Activated T-helper 2 cell treated with anti-CD3 and anti-CD28 coated beads, Interferon-gamma antibody, Interleukin-2, Interleukin-4, amounts not matched to agents 10 μg/mL and 5 μg/mL and 100 μg/mL, durations not matched to agents 14 hours and 24 hours and 36 hours (primary cell): ENCODE measurements around the gene KIF9. TPM values are rescaled to one million over a fixed set of nuclear protein-coding genes. Genes with fewer than 3 reads are reported as not detected.
"Not testable (repeated sequence)": the region's sequence is repeated elsewhere in the genome, so short reads cannot be mapped to it uniquely, and the experiment has no call there.

Source experiments
- DNase-seq: peaks from one replicate; pipeline ENCODE4 v3.0.0; 2021; ENCODE audit warnings: low spot score
- H3K27ac Mint-ChIP-seq: one replicate; pipeline ENCODE4 v1.8.0; 2021; ENCODE audit warnings: mixed read lengths
- H3K27me3 Mint-ChIP-seq: one replicate; pipeline ENCODE4 v1.8.0; 2021; ENCODE audit warnings: low read depth, mixed read lengths
- H3K36me3 Mint-ChIP-seq: one replicate; pipeline ENCODE4 v1.8.0; 2021; ENCODE audit warnings: low read depth, mixed read lengths
- H3K4me1 Mint-ChIP-seq: one replicate; pipeline ENCODE4 v1.8.0; 2021; ENCODE audit warnings: low read depth, mixed read lengths
- H3K4me3 Mint-ChIP-seq: one replicate; pipeline ENCODE4 v1.8.0; 2021; ENCODE audit warnings: low read depth, mild to moderate bottlenecking, moderate library complexity, mixed read lengths
- H3K9me3 Mint-ChIP-seq: one replicate; pipeline ENCODE4 v1.8.0; 2021; ENCODE audit warnings: mixed read lengths
- intact Hi-C: fragments of 100-400 bp; cut with micrococcal nuclease; formaldehyde crosslinking; loops from one replicate; pipeline ENCODE4 v1.15.1; 2023
- total RNA-seq: library from RNA; stranded (reverse); gene quantifications from 2 replicates; pipeline ENCODE4 v1.2.3, GENCODE V29; 2022

Gene KIF9
- 3.5 and 4.4 TPM in 2 replicates for total RNA-seq

- peak; percentile 95 for DNase-seq
- H3K27me3 Mint-ChIP-seq = no peaks in the 10 kb centered on the region
- H3K4me1 Mint-ChIP-seq = peaks cover 17% of the 10 kb centered on the region
- intact Hi-C loops = loop anchor here (1.0 to 5.0 kb wide), 4 partner anchors 98 to 306 kb away; partner anchors contain the start of genes CCDC12, ELP6, PTPN23 and SETD2
- H3K4me3 Mint-ChIP-seq = peak within 1 kb of the TSS; percentile 98
- no peaks in the 10 kb centered on the region for H3K9me3 Mint-ChIP-seq
- H3K36me3 Mint-ChIP-seq = peaks cover 19% of the 10 kb centered on the region
- H3K27ac Mint-ChIP-seq = peak within 1 kb of the TSS; percentile 100
Observed at GRCh38 chr3:47282424-47283192, at the start of gene KIF9, which contains the start of gene KLHL18. KIF9 (minus strand) TSS chr3:47282799; CDS start chr3:47277374, 5,425 bp downstream. KLHL18 (plus strand) TSS chr3:47282944; CDS start chr3:47282966, 22 bp downstream.

GRCh38 chr3:47324278-47324865, 41.8 kb upstream of the KIF9 start:
- H3K36me3 Mint-ChIP-seq = peaks cover 41% of the 10 kb centered on the region
- H3K9me3 Mint-ChIP-seq = no peaks in the 10 kb centered on the region
- peaks cover 3% of the 10 kb centered on the region for H3K4me1 Mint-ChIP-seq
- intact Hi-C loops = loop anchor here (5.0 kb wide), 2 partner anchors 457 to 617 kb away; no protein-coding TSS in a partner anchor
- no peaks in the 10 kb centered on the region for H3K27me3 Mint-ChIP-seq
- no peak overlapping the region for H3K4me3 Mint-ChIP-seq
- H3K27ac Mint-ChIP-seq = no peak overlapping the region
- peak; percentile 36 for DNase-seq

GRCh38 chr3:47323431-47324277, 41.1 kb upstream of the KIF9 start:
- intact Hi-C loops = loop anchor here (5.0 kb wide), 2 partner anchors 456 to 616 kb away; no protein-coding TSS in a partner anchor
- H3K4me1 Mint-ChIP-seq = peaks cover 3% of the 10 kb centered on the region
- peaks cover 36% of the 10 kb centered on the region for H3K36me3 Mint-ChIP-seq
- H3K9me3 Mint-ChIP-seq = no peaks in the 10 kb centered on the region
- DNase-seq = no peak
- no peak overlapping the region for H3K4me3 Mint-ChIP-seq
- H3K27me3 Mint-ChIP-seq = no peaks in the 10 kb centered on the region
- H3K27ac Mint-ChIP-seq = no peak overlapping the region

GRCh38 chr3:47319956-47320355, 37.4 kb upstream of the KIF9 start:
- H3K36me3 Mint-ChIP-seq = peaks cover 29% of the 10 kb centered on the region
- H3K27ac Mint-ChIP-seq = no peak overlapping the region
- intact Hi-C loops = loop anchor here (5.0 kb wide), 2 partner anchors 453 to 613 kb away; no protein-coding TSS in a partner anchor

GRCh38 chr3:47318916-47319315, 36.3 kb upstream of the KIF9 start:
- Mint-ChIP-seq H3K27ac (no peak overlapping the region), H3K4me3 (no peak overlapping the region), H3K36me3 (peaks cover 32% of the 10 kb centered on the region), H3K9me3 (no peaks in the 10 kb centered on the region), H3K27me3 (no peaks in the 10 kb centered on the region), H3K4me1 (peaks cover 3% of the 10 kb centered on the region)
- intact Hi-C loops = no loop called here
- no peak for DNase-seq

More at GRCh38 chr3:47319956-47320355, 37.4 kb upstream of the KIF9 start:
- no peak for DNase-seq
- Mint-ChIP-seq H3K4me1 (peaks cover 3% of the 10 kb centered on the region), H3K27me3 (no peaks in the 10 kb centered on the region), H3K4me3 (no peak overlapping the region), H3K9me3 (no peaks in the 10 kb centered on the region)

- H3K9me3 Mint-ChIP-seq, H3K27me3 Mint-ChIP-seq, H3K4me1 Mint-ChIP-seq, H3K27ac Mint-ChIP-seq, H3K4me3 Mint-ChIP-seq, DNase-seq, intact Hi-C loops: not testable (repeated sequence)
- peaks cover 14% of the 10 kb centered on the region for H3K36me3 Mint-ChIP-seq
Observed at GRCh38 chr3:47316151-47316550, 33.6 kb upstream of the KIF9 start.

GRCh38 chr3:47315069-47315647, 32.6 kb upstream of the KIF9 start:
- Mint-ChIP-seq H3K27ac (no peak overlapping the region), H3K4me3 (no peak overlapping the region), H3K4me1 (no peaks in the 10 kb centered on the region), H3K27me3 (no peaks in the 10 kb centered on the region), H3K36me3 (peaks cover 11% of the 10 kb centered on the region), H3K9me3 (no peaks in the 10 kb centered on the region)
- no peak for DNase-seq
- intact Hi-C loops = no loop called here

GRCh38 chr3:47314056-47314764, 31.6 kb upstream of the KIF9 start:
- intact Hi-C loops = no loop called here
- DNase-seq = no peak
- H3K4me3 Mint-ChIP-seq = no peak overlapping the region
- peaks cover 11% of the 10 kb centered on the region for H3K36me3 Mint-ChIP-seq
- H3K27ac Mint-ChIP-seq = no peak overlapping the region
- H3K27me3 Mint-ChIP-seq = no peaks in the 10 kb centered on the region
- H3K9me3 Mint-ChIP-seq = no peaks in the 10 kb centered on the region
- H3K4me1 Mint-ChIP-seq = no peaks in the 10 kb centered on the region

GRCh38 chr3:47313341-47314055, 30.9 kb upstream of the KIF9 start:
- Mint-ChIP-seq H3K36me3 (peaks cover 16% of the 10 kb centered on the region), H3K27me3 (no peaks in the 10 kb centered on the region), H3K4me3 (no peak overlapping the region), H3K9me3 (no peaks in the 10 kb centered on the region), H3K4me1 (no peaks in the 10 kb centered on the region), H3K27ac (no peak overlapping the region)
- no peak for DNase-seq
- intact Hi-C loops = no loop called here

GRCh38 chr3:47310391-47310790, 27.8 kb upstream of the KIF9 start:
- H3K36me3 Mint-ChIP-seq = peaks cover 36% of the 10 kb centered on the region
- intact Hi-C loops = no loop called here
- no peaks in the 10 kb centered on the region for H3K27me3 Mint-ChIP-seq
- no peak overlapping the region for H3K27ac Mint-ChIP-seq
- H3K9me3 Mint-ChIP-seq = no peaks in the 10 kb centered on the region
- H3K4me3 Mint-ChIP-seq = no peak overlapping the region
- DNase-seq = no peak
- peaks cover 5% of the 10 kb centered on the region for H3K4me1 Mint-ChIP-seq

- H3K36me3 Mint-ChIP-seq = peaks cover 37% of the 10 kb centered on the region
- H3K4me3 Mint-ChIP-seq, H3K27ac Mint-ChIP-seq, DNase-seq, H3K27me3 Mint-ChIP-seq, H3K4me1 Mint-ChIP-seq, H3K9me3 Mint-ChIP-seq, intact Hi-C loops: not testable (repeated sequence)
Observed at GRCh38 chr3:47309231-47309630, 26.6 kb upstream of the KIF9 start.
